Measurements from ENCODE around the gene MYOCD.

MYOCD gene

DNA sequence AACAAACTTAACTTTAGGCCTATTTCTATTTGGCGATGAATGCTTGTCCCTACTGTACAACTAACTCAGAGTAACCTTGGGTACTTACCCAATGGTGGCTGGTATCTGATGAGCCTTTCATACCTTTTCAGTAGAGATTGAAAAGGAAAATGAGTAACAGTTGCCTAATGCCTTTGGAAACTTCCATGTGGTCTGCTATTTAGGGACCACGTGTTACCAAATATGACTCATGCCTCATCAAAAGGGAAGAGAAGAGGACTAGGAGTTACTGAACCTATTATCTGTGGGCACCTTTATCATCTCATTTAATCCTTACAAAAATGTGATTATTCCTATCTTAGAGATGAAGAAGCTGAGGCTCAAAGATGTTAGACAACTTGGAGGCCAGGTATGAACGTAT, 8.1 kb downstream of the MYOCD start:
- H3K4me1 ChIP-seq (ENCODE audit: control insufficient read depth, insufficient read depth, low read length), result no peaks in the 10 kb centered on the region
- H3K4me3 ChIP-seq (ENCODE audit: low read length), result no peak overlapping the region
- no peaks in the 10 kb centered on the region for H3K9me3 ChIP-seq (ENCODE audit: control insufficient read depth, low read length)
- no peaks in the 10 kb centered on the region for H3K36me3 ChIP-seq (ENCODE audit: control insufficient read depth, insufficient read depth, low read length, severe bottlenecking)
- no peak overlapping the region for H3K9ac ChIP-seq (ENCODE audit: low read length)
- H3K27me3 ChIP-seq (replicated peaks; ENCODE audit: control insufficient read depth, insufficient read depth, low read length), result no peaks in the 10 kb centered on the region
- DNase-seq (ENCODE audit: low read depth), result no peak

DNA sequence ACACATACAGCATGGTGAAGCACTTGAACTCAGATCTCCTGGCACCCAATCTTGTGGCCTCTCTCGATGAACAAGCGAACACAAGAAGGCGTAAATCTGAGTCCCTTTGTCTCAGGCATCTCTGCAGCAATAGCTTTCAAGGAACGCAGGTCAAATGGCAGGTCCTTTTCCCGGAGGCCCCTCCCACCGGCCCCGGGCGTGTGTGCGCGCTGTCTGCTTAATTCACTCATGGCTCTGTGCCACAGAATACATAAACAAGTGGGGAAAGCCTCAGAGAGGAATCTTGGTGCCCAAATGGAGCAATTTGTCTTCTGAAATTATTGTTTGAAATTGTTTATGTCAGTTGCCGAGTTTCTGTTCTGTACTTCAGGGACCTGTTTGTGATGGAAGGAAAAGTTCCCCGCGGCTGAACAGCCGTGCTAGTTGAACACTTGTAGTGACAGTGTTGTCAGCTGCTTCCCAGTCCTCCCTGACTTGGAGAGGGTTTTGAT, 14.8 kb downstream of the MYOCD start:
- Histone ChIP-seq H3K4me3 (ENCODE audit: low read length) (no peak overlapping the region), H3K36me3 (ENCODE audit: control insufficient read depth, insufficient read depth, low read length, severe bottlenecking) (no peaks in the 10 kb centered on the region), H3K4me1 (ENCODE audit: control insufficient read depth, insufficient read depth, low read length) (no peaks in the 10 kb centered on the region), H3K9me3 (ENCODE audit: control insufficient read depth, low read length) (no peaks in the 10 kb centered on the region), H3K9ac (ENCODE audit: low read length) (no peak overlapping the region), H3K27me3 (replicated peaks; ENCODE audit: control insufficient read depth, insufficient read depth, low read length) (peaks cover 29% of the 10 kb centered on the region)
- no peak for DNase-seq (ENCODE audit: low read depth)

DNA sequence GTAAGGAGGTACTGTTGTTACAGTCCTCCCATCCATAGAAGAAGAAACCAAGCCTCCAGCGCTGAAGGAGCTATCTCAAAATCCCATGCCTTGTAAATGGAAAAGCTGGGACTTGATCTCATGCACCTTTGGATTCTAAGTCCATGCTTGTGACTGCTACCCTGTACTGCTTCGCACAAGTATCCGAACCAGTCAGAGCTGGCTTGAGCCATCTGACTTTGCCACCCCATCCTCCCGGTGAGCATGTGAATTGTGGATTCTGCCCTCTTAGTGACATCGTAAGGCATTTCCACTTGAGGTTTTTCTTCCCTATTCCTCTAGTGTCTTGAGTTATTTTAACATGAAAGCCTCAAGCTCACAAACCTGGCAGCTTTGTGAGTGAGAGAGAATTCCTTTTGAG, 15.3 kb downstream of the MYOCD start:
- no peaks in the 10 kb centered on the region for H3K4me1 ChIP-seq (ENCODE audit: control insufficient read depth, insufficient read depth, low read length)
- no peak overlapping the region for H3K9ac ChIP-seq (ENCODE audit: low read length)
- no peak for DNase-seq (ENCODE audit: low read depth)
- peaks cover 29% of the 10 kb centered on the region for H3K27me3 ChIP-seq (replicated peaks; ENCODE audit: control insufficient read depth, insufficient read depth, low read length)
- H3K9me3 ChIP-seq (ENCODE audit: control insufficient read depth, low read length), result no peaks in the 10 kb centered on the region
- no peak overlapping the region for H3K4me3 ChIP-seq (ENCODE audit: low read length)
- no peaks in the 10 kb centered on the region for H3K36me3 ChIP-seq (ENCODE audit: control insufficient read depth, insufficient read depth, low read length, severe bottlenecking)

DNA sequence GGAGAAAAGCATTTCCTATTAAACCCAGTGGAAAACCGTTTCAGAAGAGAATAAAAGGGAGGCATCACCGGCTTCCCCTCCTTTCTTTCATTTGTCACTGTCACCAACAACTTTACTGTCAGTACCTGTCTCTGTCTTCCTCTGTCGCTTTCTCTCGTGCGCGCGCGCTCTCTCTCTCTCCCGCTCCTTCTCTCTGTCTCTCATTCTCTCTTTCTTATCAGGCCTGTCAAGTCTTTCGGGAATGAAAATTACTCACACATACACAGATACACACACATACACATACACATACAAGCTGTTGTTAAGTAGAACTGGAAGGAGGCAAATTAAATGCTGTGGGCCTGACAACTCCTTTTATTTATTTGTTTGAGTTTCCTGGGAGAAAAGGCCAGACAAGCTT, 17.6 kb downstream of the MYOCD start:
- no peaks in the 10 kb centered on the region for H3K36me3 ChIP-seq (ENCODE audit: control insufficient read depth, insufficient read depth, low read length, severe bottlenecking)
- H3K9me3 ChIP-seq (ENCODE audit: control insufficient read depth, low read length), result no peaks in the 10 kb centered on the region
- no peak for DNase-seq (ENCODE audit: low read depth)
- H3K4me3 ChIP-seq (ENCODE audit: low read length), result no peak overlapping the region
- H3K4me1 ChIP-seq (ENCODE audit: control insufficient read depth, insufficient read depth, low read length), result no peaks in the 10 kb centered on the region
- H3K9ac ChIP-seq (ENCODE audit: low read length), result no peak overlapping the region
- H3K27me3 ChIP-seq (replicated peaks; ENCODE audit: control insufficient read depth, insufficient read depth, low read length), result peaks cover 29% of the 10 kb centered on the region

DNA sequence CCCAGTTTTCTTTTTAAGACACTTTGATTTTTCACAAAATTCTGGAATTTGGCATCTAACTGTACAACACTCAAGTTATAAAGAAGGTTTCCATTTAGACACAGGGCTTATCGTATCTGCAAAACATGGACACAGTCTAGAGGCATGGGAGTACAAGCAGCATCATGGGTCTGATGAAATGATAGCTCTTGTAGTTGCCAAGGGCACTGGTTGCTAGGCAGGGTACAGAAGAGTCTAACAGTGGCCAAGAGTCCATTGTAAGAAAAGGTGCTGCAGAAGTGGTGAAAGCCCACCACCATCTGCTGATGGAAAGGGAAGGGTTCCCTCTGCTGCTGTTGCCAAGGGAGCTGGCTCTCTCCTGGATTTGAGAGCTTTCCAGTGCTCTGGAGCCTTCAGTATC, 20.8 kb downstream of the MYOCD start:
- H3K9ac ChIP-seq (ENCODE audit: low read length), result no peak overlapping the region
- DNase-seq (ENCODE audit: low read depth), result no peak
- peaks cover 5% of the 10 kb centered on the region for H3K27me3 ChIP-seq (replicated peaks; ENCODE audit: control insufficient read depth, insufficient read depth, low read length)
- H3K4me3 ChIP-seq (ENCODE audit: low read length), result no peak overlapping the region
- no peaks in the 10 kb centered on the region for H3K36me3 ChIP-seq (ENCODE audit: control insufficient read depth, insufficient read depth, low read length, severe bottlenecking)
- peaks cover 7% of the 10 kb centered on the region for H3K4me1 ChIP-seq (ENCODE audit: control insufficient read depth, insufficient read depth, low read length)
- H3K9me3 ChIP-seq (ENCODE audit: control insufficient read depth, low read length), result no peaks in the 10 kb centered on the region

DNA sequence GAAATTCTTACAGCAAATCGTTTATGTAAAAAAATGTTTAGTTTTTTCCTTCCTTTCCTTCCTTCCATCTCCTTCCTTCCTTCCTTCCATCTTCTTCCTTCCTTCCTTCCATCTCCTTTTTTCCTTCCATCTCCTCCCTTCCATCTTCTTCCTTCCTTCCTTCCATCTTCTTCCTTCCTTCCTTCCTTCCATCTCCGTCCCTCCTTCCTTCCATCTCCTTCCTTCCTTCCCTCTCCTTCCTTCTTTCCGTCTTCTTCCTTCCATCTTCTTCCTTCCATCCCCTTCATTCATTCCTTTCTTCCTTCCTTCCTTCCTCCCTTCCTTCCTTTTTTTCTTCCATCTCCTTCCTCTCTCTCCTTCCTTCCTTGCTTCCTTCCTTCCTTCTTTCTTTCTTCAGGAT, 22.7 kb downstream of the MYOCD start:
- H3K9me3 ChIP-seq (ENCODE audit: control insufficient read depth, low read length), result no peaks in the 10 kb centered on the region
- no peaks in the 10 kb centered on the region for H3K27me3 ChIP-seq (replicated peaks; ENCODE audit: control insufficient read depth, insufficient read depth, low read length)
- H3K9ac ChIP-seq (ENCODE audit: low read length), result no peak overlapping the region
- H3K36me3 ChIP-seq (ENCODE audit: control insufficient read depth, insufficient read depth, low read length, severe bottlenecking), result no peaks in the 10 kb centered on the region
- DNase-seq (ENCODE audit: low read depth), result no peak
- peaks cover 7% of the 10 kb centered on the region for H3K4me1 ChIP-seq (ENCODE audit: control insufficient read depth, insufficient read depth, low read length)
- H3K4me3 ChIP-seq (ENCODE audit: low read length), result no peak overlapping the region

DNA sequence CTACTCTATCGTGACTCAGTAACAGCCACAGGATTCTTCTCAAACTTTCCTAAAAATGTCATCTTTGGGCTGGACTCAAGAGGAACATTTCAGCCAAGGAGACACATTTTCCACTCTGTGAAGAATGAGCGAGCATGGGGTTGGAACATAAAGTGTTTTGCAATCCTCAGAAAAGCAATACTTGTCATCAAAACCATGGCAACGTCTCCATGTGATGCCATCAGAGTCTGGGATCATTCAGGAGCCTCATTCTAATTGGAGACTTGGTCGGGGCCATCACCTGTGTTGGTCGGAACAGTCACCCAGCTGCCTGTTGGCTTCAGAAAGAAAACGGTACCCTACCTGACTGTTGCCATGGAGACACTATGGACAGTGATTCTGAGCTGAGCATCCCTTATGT, 25.5 kb downstream of the MYOCD start:
- H3K27me3 ChIP-seq (replicated peaks; ENCODE audit: control insufficient read depth, insufficient read depth, low read length), result no peaks in the 10 kb centered on the region
- H3K9ac ChIP-seq (ENCODE audit: low read length), result no peak overlapping the region
- H3K4me1 ChIP-seq (ENCODE audit: control insufficient read depth, insufficient read depth, low read length), result peaks cover 13% of the 10 kb centered on the region
- peak; percentile 81 for DNase-seq (ENCODE audit: low read depth)
- no peaks in the 10 kb centered on the region for H3K36me3 ChIP-seq (ENCODE audit: control insufficient read depth, insufficient read depth, low read length, severe bottlenecking)
- no peaks in the 10 kb centered on the region for H3K9me3 ChIP-seq (ENCODE audit: control insufficient read depth, low read length)
- H3K4me3 ChIP-seq (ENCODE audit: low read length), result no peak overlapping the region

DNA sequence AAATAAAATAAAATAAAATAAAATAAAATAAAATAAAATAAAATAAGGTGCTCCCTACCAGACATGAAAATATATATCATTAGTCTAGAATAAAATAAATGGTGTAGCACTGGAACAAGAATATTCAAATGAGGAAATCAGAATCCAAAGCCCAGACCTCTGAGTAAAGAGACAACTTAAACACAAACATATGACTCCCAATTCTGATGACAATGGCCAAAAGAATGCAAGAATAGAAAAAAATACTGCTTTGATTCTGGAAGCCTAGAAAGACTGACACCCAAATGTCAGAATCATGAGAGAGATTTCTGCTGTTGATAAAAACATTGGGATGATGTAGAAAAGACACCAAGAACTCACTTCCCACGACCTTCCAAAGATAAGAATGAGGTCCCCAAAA, 27.9 kb downstream of the MYOCD start:
- DNase-seq (ENCODE audit: low read depth), result peak; percentile 71
- Histone ChIP-seq H3K9me3 (ENCODE audit: control insufficient read depth, low read length) (no peaks in the 10 kb centered on the region), H3K9ac (ENCODE audit: low read length) (no peak overlapping the region), H3K36me3 (ENCODE audit: control insufficient read depth, insufficient read depth, low read length, severe bottlenecking) (no peaks in the 10 kb centered on the region), H3K4me3 (ENCODE audit: low read length) (no peak overlapping the region), H3K4me1 (ENCODE audit: control insufficient read depth, insufficient read depth, low read length) (peaks cover 13% of the 10 kb centered on the region), H3K27me3 (replicated peaks; ENCODE audit: control insufficient read depth, insufficient read depth, low read length) (no peaks in the 10 kb centered on the region)

DNA sequence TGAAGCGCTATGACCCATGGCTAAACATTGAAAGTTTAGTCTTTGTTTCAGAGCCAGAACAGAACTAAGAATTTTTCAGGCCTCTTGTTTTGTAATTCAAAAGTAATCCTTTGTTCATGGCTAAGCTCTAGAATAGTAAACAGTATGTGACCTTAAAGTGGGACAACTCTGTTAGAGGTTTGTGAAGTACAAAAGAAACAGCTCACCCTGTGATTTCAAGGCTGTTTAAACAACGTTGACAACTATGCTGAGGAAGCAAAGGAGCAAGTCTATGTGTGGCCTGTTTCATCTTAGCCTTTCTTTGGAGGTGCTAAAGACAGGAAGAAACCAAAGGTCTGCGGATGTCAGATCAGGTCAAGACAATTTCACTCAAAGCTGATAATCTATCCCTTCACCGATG, 40.4 kb downstream of the MYOCD start:
- peaks cover 13% of the 10 kb centered on the region for H3K4me1 ChIP-seq (ENCODE audit: control insufficient read depth, insufficient read depth, low read length)
- DNase-seq (ENCODE audit: low read depth), result peak; percentile 15
- H3K27me3 ChIP-seq (replicated peaks; ENCODE audit: control insufficient read depth, insufficient read depth, low read length), result peaks cover 3% of the 10 kb centered on the region
- no peak overlapping the region for H3K4me3 ChIP-seq (ENCODE audit: low read length)
- no peak overlapping the region for H3K9ac ChIP-seq (ENCODE audit: low read length)
- H3K9me3 ChIP-seq (ENCODE audit: control insufficient read depth, low read length), result no peaks in the 10 kb centered on the region
- H3K36me3 ChIP-seq (ENCODE audit: control insufficient read depth, insufficient read depth, low read length, severe bottlenecking), result no peaks in the 10 kb centered on the region

DNA sequence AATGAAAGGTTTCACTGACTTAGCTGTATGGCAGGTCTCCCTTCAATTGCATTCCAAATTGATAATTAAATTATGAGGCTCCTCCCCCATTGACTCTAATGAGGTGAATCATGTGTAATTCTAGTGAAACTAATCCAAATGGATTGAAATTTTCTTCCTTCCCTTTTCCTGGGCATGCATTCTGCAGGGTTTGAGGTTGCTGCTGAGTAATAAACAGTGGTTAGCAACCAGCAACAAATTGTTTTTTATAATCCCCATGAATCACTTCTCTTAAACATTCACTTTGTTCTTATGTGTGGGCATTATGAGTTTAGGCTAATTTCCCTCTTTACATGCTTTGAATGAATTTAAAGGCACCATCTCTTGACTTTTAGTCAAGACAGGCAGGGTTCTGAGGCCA, 43.4 kb downstream of the MYOCD start:
- Histone ChIP-seq H3K4me1 (ENCODE audit: control insufficient read depth, insufficient read depth, low read length) (peaks cover 38% of the 10 kb centered on the region), H3K9ac (ENCODE audit: low read length) (no peak overlapping the region), H3K27me3 (replicated peaks; ENCODE audit: control insufficient read depth, insufficient read depth, low read length) (peaks cover 6% of the 10 kb centered on the region), H3K9me3 (ENCODE audit: control insufficient read depth, low read length) (no peaks in the 10 kb centered on the region), H3K36me3 (ENCODE audit: control insufficient read depth, insufficient read depth, low read length, severe bottlenecking) (no peaks in the 10 kb centered on the region), H3K4me3 (ENCODE audit: low read length) (no peak overlapping the region)
- no peak for DNase-seq (ENCODE audit: low read depth)

DNA sequence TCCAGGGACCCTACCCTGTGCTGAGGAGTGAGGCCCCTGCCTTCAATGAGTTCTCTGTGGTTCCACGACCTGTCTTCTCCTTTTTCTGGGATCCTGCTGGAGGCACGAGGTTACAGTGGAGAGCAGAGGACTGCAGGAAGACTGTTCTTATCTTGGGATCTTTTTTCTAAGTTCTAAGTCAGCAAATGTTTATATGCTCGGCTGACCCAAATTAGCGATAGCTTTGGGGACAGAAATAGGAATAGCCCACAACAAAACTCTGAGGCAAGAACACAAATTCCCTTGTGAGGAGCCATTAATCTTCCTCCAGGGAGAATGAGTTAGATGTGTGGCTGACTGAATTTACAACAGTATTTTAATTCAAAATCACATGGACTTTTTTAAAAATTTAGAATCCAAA, 46.7 kb downstream of the MYOCD start:
- DNase-seq (ENCODE audit: low read depth), result no peak
- no peaks in the 10 kb centered on the region for H3K36me3 ChIP-seq (ENCODE audit: control insufficient read depth, insufficient read depth, low read length, severe bottlenecking)
- no peaks in the 10 kb centered on the region for H3K9me3 ChIP-seq (ENCODE audit: control insufficient read depth, low read length)
- no peak overlapping the region for H3K4me3 ChIP-seq (ENCODE audit: low read length)
- H3K27me3 ChIP-seq (replicated peaks; ENCODE audit: control insufficient read depth, insufficient read depth, low read length), result peaks cover 20% of the 10 kb centered on the region
- peaks cover 38% of the 10 kb centered on the region for H3K4me1 ChIP-seq (ENCODE audit: control insufficient read depth, insufficient read depth, low read length)
- H3K9ac ChIP-seq (ENCODE audit: low read length), result no peak overlapping the region

DNA sequence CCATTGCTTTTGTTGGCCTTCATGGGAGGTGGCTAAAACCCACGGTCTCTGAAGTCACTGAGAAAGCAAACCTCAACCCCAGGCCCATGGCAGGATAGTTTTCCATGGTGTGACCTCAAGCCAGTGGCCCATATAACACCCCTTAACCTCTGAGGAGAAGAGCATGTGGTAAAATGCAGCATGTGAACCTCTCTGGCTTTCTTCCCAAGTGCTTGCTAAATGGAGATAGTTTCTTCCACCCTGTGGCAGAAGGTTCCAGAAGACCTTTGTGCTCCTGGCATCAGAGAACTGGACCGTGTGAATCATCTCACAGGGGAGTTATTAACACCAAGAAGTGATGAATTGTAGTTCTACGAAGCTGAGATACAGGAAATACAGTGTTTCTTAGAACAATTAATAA, 47.3 kb downstream of the MYOCD start:
- no peak for DNase-seq (ENCODE audit: low read depth)
- Histone ChIP-seq H3K36me3 (ENCODE audit: control insufficient read depth, insufficient read depth, low read length, severe bottlenecking) (no peaks in the 10 kb centered on the region), H3K27me3 (replicated peaks; ENCODE audit: control insufficient read depth, insufficient read depth, low read length) (peaks cover 23% of the 10 kb centered on the region), H3K9me3 (ENCODE audit: control insufficient read depth, low read length) (no peaks in the 10 kb centered on the region), H3K9ac (ENCODE audit: low read length) (no peak overlapping the region), H3K4me3 (ENCODE audit: low read length) (no peak overlapping the region), H3K4me1 (ENCODE audit: control insufficient read depth, insufficient read depth, low read length) (peaks cover 38% of the 10 kb centered on the region)
